ENCODE results near the gene SLFN12.
A peak's percentile ranks its signal among the peaks of the same experiment; 100 is the strongest.
"Not testable (repeated sequence)": the region's sequence is repeated elsewhere in the genome, so short reads cannot be mapped to it uniquely, and the experiment has no call there.

The SLFN12 gene

GRCh38 chr17:35448899-35449227 is 16.6 kb upstream of the SLFN12 start:
- Histone ChIP-seq H3K27ac (ENCODE audit: insufficient read depth, low read length, poor library complexity, severe bottlenecking) (peak overlapping the region; percentile 62), H3K27me3 (replicated peaks; ENCODE audit: control insufficient read depth, insufficient read depth, low read length, poor library complexity, severe bottlenecking) (no peaks in the 10 kb centered on the region)

GRCh38 chr17:35448214-35448898 is 16.1 kb upstream of the SLFN12 start, which contains the start of gene SLFN13:
SLFN13 (minus strand) TSS chr17:35448766; CDS start chr17:35445680, 3,086 bp downstream.
- no peaks in the 10 kb centered on the region for H3K36me3 ChIP-seq (ENCODE audit: control insufficient read depth, insufficient read depth, low read length)
- H3K4me1 ChIP-seq (ENCODE audit: control insufficient read depth, insufficient read depth, low read length, poor library complexity, severe bottlenecking) = no peaks in the 10 kb centered on the region
- no peaks in the 10 kb centered on the region for H3K9me3 ChIP-seq (ENCODE audit: control insufficient read depth, low read length)
- peak within 1 kb of the TSS; percentile 62 for H3K27ac ChIP-seq (ENCODE audit: insufficient read depth, low read length, poor library complexity, severe bottlenecking)
- H3K27me3 ChIP-seq (replicated peaks; ENCODE audit: control insufficient read depth, insufficient read depth, low read length, poor library complexity, severe bottlenecking) = no peaks in the 10 kb centered on the region
- DNase-seq = peak; percentile 68 to 76 (median 75)
- peak within 1 kb of the TSS; percentile 55 for H3K4me3 ChIP-seq (ENCODE audit: insufficient read depth, low read depth, low read length, poor library complexity, severe bottlenecking)

More at GRCh38 chr17:35448899-35449227, 16.6 kb upstream of the SLFN12 start:
- H3K4me3 ChIP-seq (ENCODE audit: insufficient read depth, low read depth, low read length, poor library complexity, severe bottlenecking) = peak overlapping the region; percentile 55
- no peaks in the 10 kb centered on the region for H3K36me3 ChIP-seq (ENCODE audit: control insufficient read depth, insufficient read depth, low read length)
- no peaks in the 10 kb centered on the region for H3K4me1 ChIP-seq (ENCODE audit: control insufficient read depth, insufficient read depth, low read length, poor library complexity, severe bottlenecking)
- H3K9me3 ChIP-seq (ENCODE audit: control insufficient read depth, low read length) = no peaks in the 10 kb centered on the region
- DNase-seq = no peak

GRCh38 chr17:35447499-35447898 is 15.2 kb upstream of the SLFN12 start:
- peak overlapping the region; percentile 55 for H3K4me3 ChIP-seq (ENCODE audit: insufficient read depth, low read depth, low read length, poor library complexity, severe bottlenecking)
- H3K9me3 ChIP-seq (ENCODE audit: control insufficient read depth, low read length) = no peaks in the 10 kb centered on the region
- no peaks in the 10 kb centered on the region for H3K4me1 ChIP-seq (ENCODE audit: control insufficient read depth, insufficient read depth, low read length, poor library complexity, severe bottlenecking)
- no peaks in the 10 kb centered on the region for H3K36me3 ChIP-seq (ENCODE audit: control insufficient read depth, insufficient read depth, low read length)
- H3K27ac ChIP-seq (ENCODE audit: insufficient read depth, low read length, poor library complexity, severe bottlenecking) = peak overlapping the region; percentile 62
- DNase-seq = no peak
- no peaks in the 10 kb centered on the region for H3K27me3 ChIP-seq (replicated peaks; ENCODE audit: control insufficient read depth, insufficient read depth, low read length, poor library complexity, severe bottlenecking)

- no peak for DNase-seq
- no peaks in the 10 kb centered on the region for H3K27me3 ChIP-seq (replicated peaks; ENCODE audit: control insufficient read depth, insufficient read depth, low read length, poor library complexity, severe bottlenecking)
Observed at GRCh38 chr17:35438433-35438832, 6.1 kb upstream of the SLFN12 start.

GRCh38 chr17:35433075-35433894 is 985 bp upstream of the SLFN12 start:
- peak overlapping the region; percentile 63 for H3K4me3 ChIP-seq (ENCODE audit: insufficient read depth, low read depth, low read length, poor library complexity, severe bottlenecking)
- H3K27ac ChIP-seq (ENCODE audit: insufficient read depth, low read length, poor library complexity, severe bottlenecking) = peak overlapping the region; percentile 64
- H3K27me3 ChIP-seq (replicated peaks; ENCODE audit: control insufficient read depth, insufficient read depth, low read length, poor library complexity, severe bottlenecking) = no peaks in the 10 kb centered on the region

More at GRCh38 chr17:35438433-35438832, 6.1 kb upstream of the SLFN12 start:
- peaks cover 5% of the 10 kb centered on the region for H3K4me1 ChIP-seq (ENCODE audit: control insufficient read depth, insufficient read depth, low read length, poor library complexity, severe bottlenecking)
- no peaks in the 10 kb centered on the region for H3K9me3 ChIP-seq (ENCODE audit: control insufficient read depth, low read length)
- no peaks in the 10 kb centered on the region for H3K36me3 ChIP-seq (ENCODE audit: control insufficient read depth, insufficient read depth, low read length)
- H3K4me3 ChIP-seq (ENCODE audit: insufficient read depth, low read depth, low read length, poor library complexity, severe bottlenecking) = no peak overlapping the region
- H3K27ac ChIP-seq (ENCODE audit: insufficient read depth, low read length, poor library complexity, severe bottlenecking) = no peak overlapping the region

GRCh38 chr17:35429702-35430101 is 2.6 kb downstream of the SLFN12 start:
- Histone ChIP-seq H3K36me3 (ENCODE audit: control insufficient read depth, insufficient read depth, low read length) (no peaks in the 10 kb centered on the region), H3K9me3 (ENCODE audit: control insufficient read depth, low read length) (no peaks in the 10 kb centered on the region), H3K27ac (ENCODE audit: insufficient read depth, low read length, poor library complexity, severe bottlenecking) (no peak overlapping the region), H3K27me3 (replicated peaks; ENCODE audit: control insufficient read depth, insufficient read depth, low read length, poor library complexity, severe bottlenecking) (no peaks in the 10 kb centered on the region), H3K4me3 (ENCODE audit: insufficient read depth, low read depth, low read length, poor library complexity, severe bottlenecking) (no peak overlapping the region), H3K4me1 (ENCODE audit: control insufficient read depth, insufficient read depth, low read length, poor library complexity, severe bottlenecking) (peaks cover 14% of the 10 kb centered on the region)
- DNase-seq = no peak

More at GRCh38 chr17:35433075-35433894, 985 bp upstream of the SLFN12 start:
- Histone ChIP-seq H3K9me3 (ENCODE audit: control insufficient read depth, low read length) (no peaks in the 10 kb centered on the region), H3K4me1 (ENCODE audit: control insufficient read depth, insufficient read depth, low read length, poor library complexity, severe bottlenecking) (peaks cover 13% of the 10 kb centered on the region), H3K36me3 (ENCODE audit: control insufficient read depth, insufficient read depth, low read length) (no peaks in the 10 kb centered on the region)
- DNase-seq = peak in 2 of 3 donors; percentile 23 to 35

- no peak overlapping the region for H3K4me3 ChIP-seq (ENCODE audit: insufficient read depth, low read depth, low read length, poor library complexity, severe bottlenecking)
- no peaks in the 10 kb centered on the region for H3K9me3 ChIP-seq (ENCODE audit: control insufficient read depth, low read length)
- H3K4me1 ChIP-seq (ENCODE audit: control insufficient read depth, insufficient read depth, low read length, poor library complexity, severe bottlenecking) = peaks cover 7% of the 10 kb centered on the region
- H3K27me3 ChIP-seq (replicated peaks; ENCODE audit: control insufficient read depth, insufficient read depth, low read length, poor library complexity, severe bottlenecking) = no peaks in the 10 kb centered on the region
- no peaks in the 10 kb centered on the region for H3K36me3 ChIP-seq (ENCODE audit: control insufficient read depth, insufficient read depth, low read length)
- H3K27ac ChIP-seq (ENCODE audit: insufficient read depth, low read length, poor library complexity, severe bottlenecking) = no peak overlapping the region
- no peak for DNase-seq
Observed at GRCh38 chr17:35428229-35428628, 4.1 kb downstream of the SLFN12 start.

- no peak overlapping the region for H3K27ac ChIP-seq (ENCODE audit: insufficient read depth, low read length, poor library complexity, severe bottlenecking)
- H3K4me1 ChIP-seq (ENCODE audit: control insufficient read depth, insufficient read depth, low read length, poor library complexity, severe bottlenecking) = peaks cover 5% of the 10 kb centered on the region
- peaks cover 3% of the 10 kb centered on the region for H3K36me3 ChIP-seq (ENCODE audit: control insufficient read depth, insufficient read depth, low read length)
- H3K27me3 ChIP-seq (replicated peaks; ENCODE audit: control insufficient read depth, insufficient read depth, low read length, poor library complexity, severe bottlenecking) = no peaks in the 10 kb centered on the region
- no peaks in the 10 kb centered on the region for H3K9me3 ChIP-seq (ENCODE audit: control insufficient read depth, low read length)
- H3K4me3 ChIP-seq (ENCODE audit: insufficient read depth, low read depth, low read length, poor library complexity, severe bottlenecking) = no peak overlapping the region
- DNase-seq = no peak
Observed at GRCh38 chr17:35423761-35424160, 8.5 kb downstream of the SLFN12 start.

- not testable (repeated sequence) for H3K4me1 ChIP-seq (ENCODE audit: control insufficient read depth, insufficient read depth, low read length, poor library complexity, severe bottlenecking); H3K4me3 ChIP-seq (ENCODE audit: insufficient read depth, low read depth, low read length, poor library complexity, severe bottlenecking); H3K27ac ChIP-seq (ENCODE audit: insufficient read depth, low read length, poor library complexity, severe bottlenecking); DNase-seq; H3K9me3 ChIP-seq (ENCODE audit: control insufficient read depth, low read length); H3K27me3 ChIP-seq (replicated peaks; ENCODE audit: control insufficient read depth, insufficient read depth, low read length, poor library complexity, severe bottlenecking); H3K36me3 ChIP-seq (ENCODE audit: control insufficient read depth, insufficient read depth, low read length)
Observed at GRCh38 chr17:35421069-35421468, 11.2 kb downstream of the SLFN12 start.

- H3K27ac ChIP-seq (ENCODE audit: insufficient read depth, low read length, poor library complexity, severe bottlenecking) = no peak overlapping the region
- no peaks in the 10 kb centered on the region for H3K27me3 ChIP-seq (replicated peaks; ENCODE audit: control insufficient read depth, insufficient read depth, low read length, poor library complexity, severe bottlenecking)
- H3K36me3 ChIP-seq (ENCODE audit: control insufficient read depth, insufficient read depth, low read length) = no peaks in the 10 kb centered on the region
- no peaks in the 10 kb centered on the region for H3K9me3 ChIP-seq (ENCODE audit: control insufficient read depth, low read length)
- no peak for DNase-seq
- no peaks in the 10 kb centered on the region for H3K4me1 ChIP-seq (ENCODE audit: control insufficient read depth, insufficient read depth, low read length, poor library complexity, severe bottlenecking)
- no peak overlapping the region for H3K4me3 ChIP-seq (ENCODE audit: insufficient read depth, low read depth, low read length, poor library complexity, severe bottlenecking)
Observed at GRCh38 chr17:35416659-35417058, 15.6 kb downstream of the SLFN12 start.
